GM12875 (cell line): ENCODE results near the gene PTGR1.
"Not testable (repeated sequence)": the region's sequence is repeated elsewhere in the genome, so short reads cannot be mapped to it uniquely, and the experiment has no call there.

Source experiments
- H3K4me3 ChIP-seq: one replicate; pipeline ENCODE4 v1.5.1; 2011; ENCODE audit warnings: low read depth, low read length, control low read depth
- CTCF ChIP-seq: IDR thresholded peaks from 2 replicates; pipeline ENCODE4 v1.5.1; 2011; ENCODE audit warnings: low read depth, mild to moderate bottlenecking, control low read depth, inconsistent platforms, low read length, moderate library complexity, borderline replicate concordance; ENCODE audit not compliant: insufficient read depth

PTGR1 gene

GRCh38 chr9:111566234-111566633 lies 33.2 kb downstream of the PTGR1 start:
- TF ChIP-seq CTCF = no peak
- no peak overlapping the region for H3K4me3 ChIP-seq

GRCh38 chr9:111561165-111561719 lies 38.2 kb downstream of the PTGR1 start:
- TF ChIP-seq CTCF = no peak
- H3K4me3 ChIP-seq = no peak overlapping the region

GRCh38 chr9:111559000-111559610 lies 40.3 kb downstream of the PTGR1 start:
- no peak overlapping the region for H3K4me3 ChIP-seq
- no peak for TF ChIP-seq CTCF

GRCh38 chr9:111555425-111555824 lies 44.0 kb downstream of the PTGR1 start:
- H3K4me3 ChIP-seq = not testable (repeated sequence)

- TF ChIP-seq CTCF = no peak
- no peak overlapping the region for H3K4me3 ChIP-seq
These were observed 50.8 kb downstream of the PTGR1 start for GRCh38 chr9:111548623-111549022.

GRCh38 chr9:111542497-111543254 lies 56.8 kb downstream of the PTGR1 start:
- no peak overlapping the region for H3K4me3 ChIP-seq
- no peak for TF ChIP-seq CTCF

GRCh38 chr9:111533099-111533790 lies 66.2 kb downstream of the PTGR1 start:
- TF ChIP-seq CTCF = no peak

More at GRCh38 chr9:111533099-111533790, 66.2 kb downstream of the PTGR1 start:
- H3K4me3 ChIP-seq = no peak overlapping the region
